ENCODE data around the gene PLIN1. TPM values are rescaled to one million over a fixed set of nuclear protein-coding genes. Genes with fewer than 3 reads are reported as not detected.

PLIN1 gene
- total RNA-seq, 6 experiments from 2014 or later = 2.5 to 28.8 (median 18.6) TPM

GRCh38 chr15:89645680-89646079 lies 33.5 kb downstream of the PLIN1 start:
- 100% methylated on average over 1 of the region's 8 CpGs for WGBS (ENCODE audit: insufficient coverage, low coverage, low lambda C conversion rate, missing lambda C conversion rate)
- Histone ChIP-seq H3K4me3 (no peak overlapping the region), H3K4me1 (peaks cover 0 to 5% (median 0%) of the 10 kb centered on the region in 4 donors), H3K36me3 (no peaks in the 10 kb centered on the region), H3K27ac (no peak overlapping the region), H3K9me3 (no peaks in the 10 kb centered on the region), H3K27me3 (no peaks in the 10 kb centered on the region)
- ATAC-seq = no peak
- intact Hi-C loops (cut with DNase I) = no loop called here
- no peak for TF ChIP-seq POLR2A (IDR thresholded peaks at IDR 0.05)
- TF ChIP-seq CTCF (IDR thresholded peaks at IDR 0.05) = no peak
- DNase-seq = no peak

DNA sequence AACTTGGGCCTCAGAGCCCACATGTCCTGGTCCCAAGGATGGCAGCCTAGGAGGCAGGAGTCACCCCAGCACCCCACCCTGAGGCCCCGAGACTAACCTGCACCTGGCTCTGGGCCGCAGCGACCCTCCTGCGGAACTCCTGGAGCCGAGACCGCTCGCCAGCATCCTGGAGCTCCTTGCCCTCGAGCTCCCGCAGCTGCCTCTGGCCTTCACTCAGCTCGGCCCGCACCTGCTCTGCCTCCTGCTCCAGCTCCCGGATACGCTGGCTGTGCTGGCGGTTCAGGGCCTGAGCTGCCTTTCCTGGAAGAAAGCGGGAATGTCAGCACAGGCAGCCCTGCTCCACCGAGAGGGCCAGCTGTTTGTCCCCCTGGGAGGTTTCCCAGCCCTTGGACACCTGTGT lies 37.1 kb downstream of the PLIN1 start:
- peaks cover 0 to 5% (median 0%) of the 10 kb centered on the region in 4 donors for H3K4me1 ChIP-seq
- WGBS (ENCODE audit: insufficient coverage, low coverage, low lambda C conversion rate, missing lambda C conversion rate) = 80% methylated on average over 2 of the region's 16 CpGs
- H3K27me3 ChIP-seq = no peaks in the 10 kb centered on the region
- peak overlapping the region in 1 of 3 donors; percentile 20 for H3K27ac ChIP-seq
- DNase-seq (no peak), ATAC-seq (peak; percentile 18 to 70 (median 64))
- no peaks in the 10 kb centered on the region for H3K36me3 ChIP-seq
- intact Hi-C loops (cut with DNase I) = no loop called here
- no peak overlapping the region for H3K4me3 ChIP-seq
- no peaks in the 10 kb centered on the region for H3K9me3 ChIP-seq
- TF ChIP-seq POLR2A (IDR thresholded peaks at IDR 0.05) (no peak), CTCF (IDR thresholded peaks at IDR 0.05) (no peak)

- TF ChIP-seq POLR2A (IDR thresholded peaks at IDR 0.05) (no peak), CTCF (IDR thresholded peaks at IDR 0.05) (no peak)
- no peaks in the 10 kb centered on the region for H3K9me3 ChIP-seq
- no peaks in the 10 kb centered on the region for H3K36me3 ChIP-seq
- intact Hi-C loops (cut with DNase I) = no loop called here
- ATAC-seq (no peak), DNase-seq (no peak)
- no peak overlapping the region for H3K27ac ChIP-seq
- H3K4me1 ChIP-seq = peaks cover 0 to 5% (median 0%) of the 10 kb centered on the region in 4 donors
- no peak overlapping the region for H3K4me3 ChIP-seq
- no peaks in the 10 kb centered on the region for H3K27me3 ChIP-seq
- WGBS (ENCODE audit: insufficient coverage, low coverage, low lambda C conversion rate, missing lambda C conversion rate) = 73% methylated on average over 3 of the region's 5 CpGs
Observed at GRCh38 chr15:89641053-89641452, 38.1 kb downstream of the PLIN1 start.

- no peak for TF ChIP-seq POLR2A (IDR thresholded peaks at IDR 0.05)
- TF ChIP-seq CTCF (IDR thresholded peaks at IDR 0.05) = no peak
- H3K36me3 ChIP-seq = no peaks in the 10 kb centered on the region
Observed at GRCh38 chr15:89640245-89640644, 38.9 kb downstream of the PLIN1 start.

GRCh38 chr15:89633585-89633984 lies 45.6 kb downstream of the PLIN1 start:
- TF ChIP-seq CTCF (IDR thresholded peaks at IDR 0.05) (no peak), POLR2A (IDR thresholded peaks at IDR 0.05) (no peak)
- 86% methylated on average over 7 of the region's 23 CpGs for WGBS (ENCODE audit: insufficient coverage, low coverage, low lambda C conversion rate, missing lambda C conversion rate)

More at GRCh38 chr15:89640245-89640644, 38.9 kb downstream of the PLIN1 start:
- intact Hi-C loops (cut with DNase I) = no loop called here
- Histone ChIP-seq H3K27me3 (no peaks in the 10 kb centered on the region), H3K9me3 (no peaks in the 10 kb centered on the region), H3K27ac (no peak overlapping the region), H3K4me1 (peaks cover 0 to 5% (median 0%) of the 10 kb centered on the region in 4 donors), H3K4me3 (no peak overlapping the region)
- DNase-seq (no peak), ATAC-seq (no peak)
- WGBS (ENCODE audit: insufficient coverage, low coverage, low lambda C conversion rate, missing lambda C conversion rate) = 85% methylated on average over 4 of the region's 5 CpGs

More at GRCh38 chr15:89633585-89633984, 45.6 kb downstream of the PLIN1 start:
- ATAC-seq = no peak
- Histone ChIP-seq H3K9me3 (no peaks in the 10 kb centered on the region), H3K4me3 (no peak overlapping the region), H3K27ac (no peak overlapping the region), H3K4me1 (no peaks in the 10 kb centered on the region), H3K27me3 (no peaks in the 10 kb centered on the region), H3K36me3 (no peaks in the 10 kb centered on the region)
- intact Hi-C loops (cut with DNase I) = no loop called here
- DNase-seq = no peak
